Suprapubic skin (tissue), 3 donors: Measurements from ENCODE around the gene NEB.
"Not testable (repeated sequence)": the region's sequence is repeated elsewhere in the genome, so short reads cannot be mapped to it uniquely, and the experiment has no call there.

Experiments
- POLR2A ChIP-seq, 2 donors: fragments of 450-650 bp; IDR thresholded peaks; one replicate each; pipeline ENCODE4 v1.6.1; 2017; ENCODE audit warnings: antibody characterized with exemption in 2 of 2, mild to moderate bottlenecking in 2 of 2, moderate library complexity in 2 of 2
- TF ChIP-seq, protein P1 (sequence below), 2 donors: fragments of 200-600 bp in 1 of 2; fragments of 450-650 bp in 1 of 2; sonication (generic) in 1 of 2; IDR thresholded peaks; one replicate each; pipeline ENCODE4 v1.5.1; 2016 to 2019; ENCODE audit warnings: antibody characterized with exemption in 2 of 2, mild to moderate bottlenecking in 1 of 2, moderate library complexity in 1 of 2

DNA sequence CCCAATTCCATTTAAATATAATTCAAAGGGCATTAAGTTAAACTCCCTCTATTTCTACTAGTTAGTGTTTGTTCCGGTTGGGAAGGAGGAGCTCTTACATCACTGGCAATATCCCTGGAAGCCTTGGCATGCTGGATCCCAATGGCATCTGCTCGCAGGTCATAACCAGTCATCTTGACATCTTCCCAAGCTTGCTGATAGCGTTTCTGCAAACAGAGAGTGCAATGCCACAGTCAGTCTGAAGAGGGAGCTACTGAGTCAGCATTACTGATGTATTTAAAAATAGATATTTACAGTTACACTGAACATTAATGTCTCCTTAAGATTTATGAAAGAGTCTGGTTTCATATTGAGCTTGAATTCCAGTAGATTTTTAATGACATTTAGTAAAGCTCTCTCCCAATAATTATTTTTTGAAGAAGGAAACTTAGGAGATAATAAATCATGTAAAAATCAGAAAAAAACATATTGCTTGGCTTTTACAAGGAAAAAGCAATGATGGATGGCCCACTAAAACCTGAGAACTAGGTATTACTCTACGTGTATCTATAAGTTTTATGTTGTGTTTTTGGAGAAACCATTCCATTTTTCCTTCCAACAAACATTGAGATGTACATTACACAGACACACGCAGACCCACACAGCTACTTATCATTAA lies 142.9 kb downstream of the NEB start:
- not testable (repeated sequence) for TF ChIP-seq POLR2A (IDR thresholded peaks at IDR 0.05)
- TF ChIP-seq, protein P1, sequence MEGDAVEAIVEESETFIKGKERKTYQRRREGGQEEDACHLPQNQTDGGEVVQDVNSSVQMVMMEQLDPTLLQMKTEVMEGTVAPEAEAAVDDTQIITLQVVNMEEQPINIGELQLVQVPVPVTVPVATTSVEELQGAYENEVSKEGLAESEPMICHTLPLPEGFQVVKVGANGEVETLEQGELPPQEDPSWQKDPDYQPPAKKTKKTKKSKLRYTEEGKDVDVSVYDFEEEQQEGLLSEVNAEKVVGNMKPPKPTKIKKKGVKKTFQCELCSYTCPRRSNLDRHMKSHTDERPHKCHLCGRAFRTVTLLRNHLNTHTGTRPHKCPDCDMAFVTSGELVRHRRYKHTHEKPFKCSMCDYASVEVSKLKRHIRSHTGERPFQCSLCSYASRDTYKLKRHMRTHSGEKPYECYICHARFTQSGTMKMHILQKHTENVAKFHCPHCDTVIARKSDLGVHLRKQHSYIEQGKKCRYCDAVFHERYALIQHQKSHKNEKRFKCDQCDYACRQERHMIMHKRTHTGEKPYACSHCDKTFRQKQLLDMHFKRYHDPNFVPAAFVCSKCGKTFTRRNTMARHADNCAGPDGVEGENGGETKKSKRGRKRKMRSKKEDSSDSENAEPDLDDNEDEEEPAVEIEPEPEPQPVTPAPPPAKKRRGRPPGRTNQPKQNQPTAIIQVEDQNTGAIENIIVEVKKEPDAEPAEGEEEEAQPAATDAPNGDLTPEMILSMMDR (IDR thresholded peaks at IDR 0.05) = peak in 1 of 2 donors; percentile 27
